Esophagus squamous epithelium (tissue), 4 donors: ENCODE measurements around the gene INIP.

Experiments
- POLR2A ChIP-seq, 4 donors: fragments of 450-650 bp; IDR thresholded peaks; one replicate each; pipeline ENCODE4 v1.6.1; 2017; ENCODE audit warnings: antibody characterized with exemption in 4 of 4, mild to moderate bottlenecking in 4 of 4, moderate library complexity in 3 of 4
- TF ChIP-seq, protein P1 (sequence below), 6 experiments: fragments of 450-650 bp in 4 of 6; fragments of 200-600 bp in 2 of 6; sonication (generic) in 2 of 6; IDR thresholded peaks; one replicate each; pipeline ENCODE4 v1.5.1; 2016 to 2019; ENCODE audit warnings: antibody characterized with exemption in 6 of 6, mild to moderate bottlenecking in 4 of 6, moderate library complexity in 4 of 6

GRCh38 chr9:112663681-112664080 lies 54.2 kb downstream of the INIP start:
- TF ChIP-seq POLR2A (IDR thresholded peaks at IDR 0.05), result no peak
- TF ChIP-seq, protein P1, sequence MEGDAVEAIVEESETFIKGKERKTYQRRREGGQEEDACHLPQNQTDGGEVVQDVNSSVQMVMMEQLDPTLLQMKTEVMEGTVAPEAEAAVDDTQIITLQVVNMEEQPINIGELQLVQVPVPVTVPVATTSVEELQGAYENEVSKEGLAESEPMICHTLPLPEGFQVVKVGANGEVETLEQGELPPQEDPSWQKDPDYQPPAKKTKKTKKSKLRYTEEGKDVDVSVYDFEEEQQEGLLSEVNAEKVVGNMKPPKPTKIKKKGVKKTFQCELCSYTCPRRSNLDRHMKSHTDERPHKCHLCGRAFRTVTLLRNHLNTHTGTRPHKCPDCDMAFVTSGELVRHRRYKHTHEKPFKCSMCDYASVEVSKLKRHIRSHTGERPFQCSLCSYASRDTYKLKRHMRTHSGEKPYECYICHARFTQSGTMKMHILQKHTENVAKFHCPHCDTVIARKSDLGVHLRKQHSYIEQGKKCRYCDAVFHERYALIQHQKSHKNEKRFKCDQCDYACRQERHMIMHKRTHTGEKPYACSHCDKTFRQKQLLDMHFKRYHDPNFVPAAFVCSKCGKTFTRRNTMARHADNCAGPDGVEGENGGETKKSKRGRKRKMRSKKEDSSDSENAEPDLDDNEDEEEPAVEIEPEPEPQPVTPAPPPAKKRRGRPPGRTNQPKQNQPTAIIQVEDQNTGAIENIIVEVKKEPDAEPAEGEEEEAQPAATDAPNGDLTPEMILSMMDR (IDR thresholded peaks at IDR 0.05), result no peak
